Endothelial cell of umbilical vein (primary cell): ENCODE measurements around the gene TMEM214. TPM values are rescaled to one million over a fixed set of nuclear protein-coding genes. Genes with fewer than 3 reads are reported as not detected.

Experiments
- BruUV-seq: library from RNA; stranded (reverse); fragments of 400-500 nt; replicated peaks from 2 replicates; lab custom pipeline; 2021; lab: Mats Ljungman, UMichigan
- CTCF ChIA-PET: fragments of 300-600, 350-600 bp; sonication (Branson Sonifier 250); formaldehyde crosslinking; loops from one replicate; lab custom pipeline; 2021; ENCODE audit warnings: antibody characterized with exemption, inconsistent platforms; lab: Charles Lee
- POLR2A ChIA-PET: fragments of 300-600, 350-600 bp; sonication (Branson Sonifier 250); formaldehyde crosslinking; loops from one replicate; lab custom pipeline; 2021; ENCODE audit warnings: antibody characterized with exemption, inconsistent platforms; lab: Charles Lee
- DNase-seq: peaks from one replicate; pipeline ENCODE4 v3.0.0-alpha.2; 2011; ENCODE audit warnings: low read depth, low spot score
- FAIRE-seq: peaks from 2 replicates; lab custom pipeline; 2011; peaks lifted over from hg19 to GRCh38; lab: Jason Lieb, UNC
- H2AFZ ChIP-seq: 2 replicates; pipeline ENCODE4 v1.6.0; 2012; ENCODE audit warnings: low read depth, low read length, control low read depth, inconsistent platforms
- H3K27ac ChIP-seq: 2 replicates; pipeline ENCODE4 v1.5.1; 2011; ENCODE audit warnings: low read depth, mild to moderate bottlenecking, control low read depth, low read length, moderate library complexity; ENCODE audit not compliant: insufficient read depth
- H3K27me3 ChIP-seq, 2 experiments: 2 replicates each; pipeline versions ENCODE4 v1.6.0 to v1.6.1; 2011; ENCODE audit warnings: low read length in 2 of 2, mixed read lengths in 1 of 2; ENCODE audit not compliant: control insufficient read depth in 2 of 2, insufficient read depth in 2 of 2
- H3K36me3 ChIP-seq, 2 experiments: 2 replicates in 1 of 2; 3 replicates in 1 of 2; pipeline ENCODE4 v1.5.1; 2011; ENCODE audit warnings: low read length in 2 of 2, mild to moderate bottlenecking in 1 of 2, moderate library complexity in 1 of 2; ENCODE audit not compliant: control insufficient read depth in 2 of 2, insufficient read depth in 2 of 2; ENCODE audit errors: extremely low read depth in 1 of 2
- H3K4me1 ChIP-seq: 3 replicates; pipeline ENCODE4 v1.5.1; 2011; ENCODE audit warnings: mild to moderate bottlenecking, low read length; ENCODE audit not compliant: control insufficient read depth, insufficient read depth; ENCODE audit errors: extremely low read depth
- H3K4me2 ChIP-seq: 2 replicates; pipeline ENCODE4 v1.6.1; 2011; ENCODE audit warnings: low read length, control low read depth, mixed read lengths; ENCODE audit not compliant: insufficient read depth
- H3K4me3 ChIP-seq, 3 experiments: fragments of 200-600 bp in 1 of 3; sonication (generic), shearing (Covaris generic) in 1 of 3; replicated peaks in 1 of 3; 2 replicates each; pipeline ENCODE4 v1.5.1; 2011 to 2016; ENCODE audit warnings: control low read depth in 3 of 3, low read length in 3 of 3, mild to moderate bottlenecking in 2 of 3, inconsistent platforms in 1 of 3, low read depth in 1 of 3, moderate library complexity in 1 of 3; ENCODE audit not compliant: insufficient read depth in 1 of 3
- H3K79me2 ChIP-seq: 2 replicates; pipeline ENCODE4 v1.6.0; 2012; ENCODE audit warnings: low read length, inconsistent platforms; ENCODE audit not compliant: control insufficient read depth, insufficient read depth
- H3K9ac ChIP-seq: replicated peaks from 2 replicates; pipeline ENCODE3; 2011; ENCODE audit warnings: low read length, control low read depth; ENCODE audit not compliant: insufficient read depth; ENCODE audit errors: extremely low read depth
- H3K9me1 ChIP-seq: replicated peaks from 3 replicates; pipeline ENCODE4 v1.6.0; 2011; ENCODE audit warnings: mild to moderate bottlenecking, low read length; ENCODE audit not compliant: control insufficient read depth, insufficient read depth; ENCODE audit errors: extremely low read depth
- H3K9me3 ChIP-seq: replicated peaks from 2 replicates; pipeline ENCODE4 v1.5.1; 2012; ENCODE audit warnings: low read length, inconsistent platforms; ENCODE audit not compliant: control insufficient read depth, insufficient read depth
- H4K20me1 ChIP-seq: replicated peaks from 2 replicates; pipeline ENCODE3; 2011; ENCODE audit warnings: mild to moderate bottlenecking, low read length; ENCODE audit not compliant: control insufficient read depth, insufficient read depth; ENCODE audit errors: extremely low read depth
- CTCF ChIP-seq, 2 donors: IDR thresholded peaks; 1 replicate in 1 of 2; 2 replicates in 1 of 2; pipeline ENCODE4 v1.5.1; 2011; ENCODE audit warnings: low read length in 2 of 2, mild to moderate bottlenecking in 2 of 2, moderate library complexity in 2 of 2, control low read depth in 1 of 2, inconsistent platforms in 1 of 2, low read depth in 1 of 2; ENCODE audit not compliant: insufficient read depth in 1 of 2; ENCODE audit errors: extremely low read depth in 1 of 2
- EZH2 ChIP-seq: IDR thresholded peaks from 2 replicates; pipeline ENCODE4 v1.6.1; 2012; ENCODE audit warnings: borderline replicate concordance, low read depth, mild to moderate bottlenecking, moderate library complexity, low read length, inconsistent platforms; ENCODE audit not compliant: severe bottlenecking
- FOS ChIP-seq: IDR thresholded peaks from 2 replicates; pipeline ENCODE4 v1.6.1; 2011; ENCODE audit warnings: mild to moderate bottlenecking, low read length, moderate library complexity, borderline replicate concordance; ENCODE audit not compliant: insufficient read depth
- GATA2 ChIP-seq: IDR thresholded peaks from 2 replicates; pipeline ENCODE4 v1.7.0; 2011; ENCODE audit warnings: low read depth, mild to moderate bottlenecking, moderate library complexity, mixed read lengths, low read length; ENCODE audit not compliant: insufficient read length, insufficient read depth
- JUN ChIP-seq: IDR thresholded peaks from 2 replicates; pipeline ENCODE4 v1.6.1; 2011; ENCODE audit warnings: borderline replicate concordance, low read depth; ENCODE audit not compliant: insufficient read length, insufficient read depth
- MAX ChIP-seq: IDR thresholded peaks from 2 replicates; pipeline ENCODE4 v1.6.1; 2011; ENCODE audit not compliant: insufficient read depth, insufficient read length
- MYC ChIP-seq: IDR thresholded peaks from one replicate; pipeline ENCODE4 v1.6.1; 2011; ENCODE audit warnings: mild to moderate bottlenecking, low read depth, low read length
- POLR2A ChIP-seq: IDR thresholded peaks from 2 replicates; pipeline ENCODE4 v1.6.1; 2012; ENCODE audit warnings: low read depth, mild to moderate bottlenecking, control low read depth, low read length
- POLR2AphosphoS5 ChIP-seq: IDR thresholded peaks from 2 replicates; pipeline ENCODE4 v1.6.1; 2012; ENCODE audit warnings: low read depth, mild to moderate bottlenecking, control low read depth, low read length, moderate library complexity; ENCODE audit not compliant: insufficient read depth
- dilution Hi-C: fragments of 300-500 bp; cut with MboI; formaldehyde crosslinking; loops from one replicate; pipeline ENCODE4 v1.15.0; 2019; ENCODE audit warnings: low sequenced_read_pairs; ENCODE audit not compliant: extremely low pct_ligation_motif_present
- intact Hi-C: fragments of 100-400 bp; cut with micrococcal nuclease; formaldehyde crosslinking; loops from one replicate; pipeline ENCODE4 v1.10.0; 2022
- polyA plus RNA-seq, 4 experiments: library from polyadenylated mRNA; depleted of rRNA in 3 of 4; stranded (reverse) in 3 of 4; unstranded in 1 of 4; fragments of >200 nt; gene quantifications; 2 replicates each; pipeline versions ENCODE4 v1.2.1 to v1.2.3, GENCODE V29; 2011 to 2012; ENCODE audit warnings: missing spikeins in 1 of 4
- total RNA-seq: library from RNA; stranded (reverse); gene quantifications from 2 replicates; pipeline ENCODE4 v1.2.3, GENCODE V29; 2021

TMEM214 gene
- total and polyA plus RNA-seq, 2 donors (not counting 3 experiments of a cell fraction or from before 2014, with no cell fraction given): 109 to 163 TPM

DNA sequence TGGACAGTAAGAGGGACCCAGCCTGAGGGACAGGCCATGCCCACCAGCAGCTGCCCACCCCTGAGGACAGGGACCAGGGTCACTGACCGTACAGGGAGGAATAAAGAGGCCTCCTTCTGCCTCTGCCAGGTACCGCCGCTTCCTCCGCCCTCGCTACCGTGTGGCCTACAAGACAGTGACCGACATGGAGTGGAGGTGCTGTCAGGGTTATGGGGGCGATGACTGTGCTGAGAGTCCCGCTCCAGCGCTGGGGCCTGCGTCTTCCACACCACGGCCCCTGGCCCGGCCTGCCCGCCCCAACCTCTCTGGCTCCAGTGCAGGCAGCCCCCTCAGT lies 47.8 kb downstream of the TMEM214 start:
- CTCF ChIA-PET: interaction anchor here (0.7 to 2.0 kb wide), 10 partner anchors 8 to 276 kb away, joined by 3 to 20 read pairs (median 6); partner anchors contain the start of genes AGBL5, GTF3C2 and OST4
- intact Hi-C loops: no loop called here
- no peaks in the 10 kb centered on the region for H3K79me2 ChIP-seq
- dilution Hi-C loops: no loop called here
- H3K4me1 ChIP-seq: peaks cover 8% of the 10 kb centered on the region
- no peak overlapping the region for H3K4me3 ChIP-seq
- no peaks in the 10 kb centered on the region for H3K9me3 ChIP-seq
- H3K9ac ChIP-seq: no peak overlapping the region
- H3K27me3 ChIP-seq: no peaks in the 10 kb centered on the region
- no peak for TF ChIP-seq FOS
- no peak for TF ChIP-seq JUN
- TF ChIP-seq MYC: no peak
- TF ChIP-seq EZH2: no peak
- TF ChIP-seq MAX: no peak
- no peak for TF ChIP-seq CTCF (IDR thresholded peaks at IDR 0.05; ENCODE audit: extremely low read depth in 1 of 2, insufficient read depth in 1 of 2, low read depth in 1 of 2, low read length in 2 of 2)
- TF ChIP-seq POLR2AphosphoS5: no peak
- no peak for TF ChIP-seq GATA2
- TF ChIP-seq POLR2A: no peak
- no peaks in the 10 kb centered on the region for H3K36me3 ChIP-seq
- H2AFZ ChIP-seq: peak overlapping the region; percentile 16
- POLR2A ChIA-PET: interaction anchor here (0.6 kb wide), 1 partner anchor 17 kb away, joined by 4 read pairs; no protein-coding TSS in a partner anchor
- H4K20me1 ChIP-seq: no peaks in the 10 kb centered on the region
- H3K27ac ChIP-seq: no peak overlapping the region
- FAIRE-seq (no peak), DNase-seq (no peak)
- H3K9me1 ChIP-seq: no peaks in the 10 kb centered on the region
- BruUV-seq: no TSS peak
- no peak overlapping the region for H3K4me2 ChIP-seq
